Fibroblast of the aortic adventitia (primary cell): ENCODE measurements around the gene RNF151. TPM values are rescaled to one million over a fixed set of nuclear protein-coding genes. Genes with fewer than 3 reads are reported as not detected.
"Not testable (repeated sequence)": the region's sequence is repeated elsewhere in the genome, so short reads cannot be mapped to it uniquely, and the experiment has no call there.

Experiments
- DNase-seq: peaks from one replicate; pipeline ENCODE4 v3.0.0-alpha.2; 2010; ENCODE audit warnings: low read depth
- H3K4me3 ChIP-seq: 2 replicates; pipeline ENCODE4 v1.5.1; 2011; ENCODE audit warnings: low read depth, mild to moderate bottlenecking, control low read depth, low read length, moderate library complexity
- total RNA-seq: library from RNA; depleted of rRNA; stranded (reverse); fragments of >200 nt; gene quantifications from 2 replicates; pipeline ENCODE4 v1.2.3, GENCODE V29; 2012; ENCODE audit warnings: low replicate concordance
- TF ChIP-seq, protein P1 (sequence below): IDR thresholded peaks from 2 replicates; pipeline ENCODE4 v1.5.1; 2011; ENCODE audit warnings: mild to moderate bottlenecking, low read length, control low read depth, inconsistent platforms; ENCODE audit not compliant: insufficient read depth

Gene RNF151
- total RNA-seq, 1 donor = not detected

GRCh38 chr16:1961651-1962067 is 5.0 kb upstream of the RNF151 start:
- no peak overlapping the region for H3K4me3 ChIP-seq
- no peak for DNase-seq
- TF ChIP-seq, protein P1, sequence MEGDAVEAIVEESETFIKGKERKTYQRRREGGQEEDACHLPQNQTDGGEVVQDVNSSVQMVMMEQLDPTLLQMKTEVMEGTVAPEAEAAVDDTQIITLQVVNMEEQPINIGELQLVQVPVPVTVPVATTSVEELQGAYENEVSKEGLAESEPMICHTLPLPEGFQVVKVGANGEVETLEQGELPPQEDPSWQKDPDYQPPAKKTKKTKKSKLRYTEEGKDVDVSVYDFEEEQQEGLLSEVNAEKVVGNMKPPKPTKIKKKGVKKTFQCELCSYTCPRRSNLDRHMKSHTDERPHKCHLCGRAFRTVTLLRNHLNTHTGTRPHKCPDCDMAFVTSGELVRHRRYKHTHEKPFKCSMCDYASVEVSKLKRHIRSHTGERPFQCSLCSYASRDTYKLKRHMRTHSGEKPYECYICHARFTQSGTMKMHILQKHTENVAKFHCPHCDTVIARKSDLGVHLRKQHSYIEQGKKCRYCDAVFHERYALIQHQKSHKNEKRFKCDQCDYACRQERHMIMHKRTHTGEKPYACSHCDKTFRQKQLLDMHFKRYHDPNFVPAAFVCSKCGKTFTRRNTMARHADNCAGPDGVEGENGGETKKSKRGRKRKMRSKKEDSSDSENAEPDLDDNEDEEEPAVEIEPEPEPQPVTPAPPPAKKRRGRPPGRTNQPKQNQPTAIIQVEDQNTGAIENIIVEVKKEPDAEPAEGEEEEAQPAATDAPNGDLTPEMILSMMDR = no peak

- H3K4me3 ChIP-seq = peak overlapping the region; percentile 44
- DNase-seq = not testable (repeated sequence)
These were observed 4.2 kb upstream of the RNF151 start for GRCh38 chr16:1962161-1963153.

DNA sequence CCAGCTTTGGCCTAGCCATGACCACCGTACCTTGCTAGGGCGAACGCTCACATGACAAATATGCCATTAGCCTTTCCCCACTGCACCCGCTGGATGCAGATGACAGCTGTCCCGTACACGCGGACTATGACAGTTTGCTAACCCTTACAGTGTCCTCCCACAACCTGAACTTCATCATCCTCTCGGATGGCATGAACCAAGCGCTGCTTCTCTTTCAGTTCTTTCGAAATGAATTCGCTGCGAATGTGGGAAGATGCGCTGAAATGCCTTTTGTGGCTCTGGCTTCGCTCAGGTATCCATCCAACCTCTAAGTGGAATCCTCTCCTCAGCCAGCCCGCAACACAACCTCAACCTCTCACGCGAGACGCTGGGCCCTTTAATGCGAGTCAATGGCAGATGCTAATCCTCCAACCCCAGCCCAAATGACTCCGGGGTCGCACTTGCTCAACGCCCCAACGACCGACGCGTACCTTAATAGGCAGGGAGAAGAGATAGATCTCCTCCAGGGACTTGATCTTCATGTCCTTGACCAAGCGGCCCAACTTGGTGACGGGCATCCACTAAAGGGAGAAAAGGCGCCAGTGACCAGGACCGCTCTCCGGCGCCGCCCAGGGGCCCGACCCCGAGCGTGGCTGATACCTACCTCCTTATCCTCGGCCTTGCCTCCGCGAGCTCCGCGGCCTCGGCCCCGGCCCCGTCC is 2.7 kb upstream of the RNF151 start:
- peak; percentile 42 for DNase-seq
- peak overlapping the region; percentile 85 for H3K4me3 ChIP-seq
- TF ChIP-seq, protein P1 = no peak

- DNase-seq = peak; percentile 99
- TF ChIP-seq, protein P1 = no peak
These were observed 1.9 kb upstream of the RNF151 start, which contains the start of gene RPS2 for GRCh38 chr16:1964506-1965395. Gene RPS2, minus strand, starts transcription at chr16:1964826. Its CDS starts 201 bp downstream, at chr16:1964625.

GRCh38 chr16:1965396-1966001 is 1.2 kb upstream of the RNF151 start:
- no peak for DNase-seq
- TF ChIP-seq, protein P1 = no peak

More at GRCh38 chr16:1964506-1965395, 1.9 kb upstream of the RNF151 start, which contains the start of gene RPS2:
- peak within 1 kb of the TSS; percentile 92 for H3K4me3 ChIP-seq

GRCh38 chr16:1968146-1968953 is 1.7 kb downstream of the RNF151 start:
- TF ChIP-seq, protein P1 = no peak
- H3K4me3 ChIP-seq = no peak overlapping the region
- no peak for DNase-seq

More at GRCh38 chr16:1965396-1966001, 1.2 kb upstream of the RNF151 start:
- H3K4me3 ChIP-seq = peak overlapping the region; percentile 92
